Spleen (tissue), 7 donors: ENCODE data around the gene DNAJB14.

Experiments
- POLR2A ChIP-seq, 3 donors: fragments of 450-650 bp; IDR thresholded peaks; one replicate each; pipeline ENCODE4 v1.5.1; 2017; ENCODE audit warnings: antibody characterized with exemption in 3 of 3, mild to moderate bottlenecking in 1 of 3
- POLR2AphosphoS5 ChIP-seq, 3 donors: sonication (generic); formaldehyde crosslinking; IDR thresholded peaks; one replicate each; pipeline ENCODE4 v1.5.1; 2017; ENCODE audit warnings: antibody characterized with exemption in 3 of 3
- TF ChIP-seq, protein P1 (sequence below), 11 experiments: fragments of 200-600 bp in 7 of 11; fragments of 450-650 bp in 4 of 11; sonication (generic) in 4 of 11; IDR thresholded peaks in 8 of 11; conservative IDR thresholded peaks in 3 of 11; 1 replicate in 7 of 11; 2 replicates in 4 of 11; pipeline versions ENCODE4 v1.4.0 to v1.8.0; 2016 to 2021; ENCODE audit warnings: antibody characterized with exemption in 11 of 11, inconsistent platforms in 4 of 11, mild to moderate bottlenecking in 1 of 11
- donor health status: DM: no; HTN: no; CAD: no; lungs with moderate emphysema.
- donor health status: DM: no; HTN: no; CAD: no.
- donor health status: DM: no; HTN: no; CAD: no.

DNA sequence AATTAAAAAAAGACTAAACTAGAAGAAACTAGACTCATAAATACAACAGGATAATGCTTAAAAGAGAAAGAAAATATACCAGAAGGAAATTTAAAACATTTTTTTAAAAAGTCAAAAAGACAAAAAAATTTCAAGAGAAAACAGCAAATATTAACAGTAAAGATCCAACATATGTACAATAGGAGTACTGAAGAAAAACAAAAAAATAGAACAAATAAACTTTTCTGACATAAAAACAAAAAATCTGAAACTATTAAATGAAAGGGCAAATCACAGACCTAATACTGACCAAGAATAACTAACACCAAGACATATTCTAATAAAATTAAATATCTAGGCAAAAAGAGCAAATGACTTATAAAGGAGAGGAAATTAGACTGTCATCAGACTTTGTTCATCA, 11.5 kb downstream of the DNAJB14 start:
- TF ChIP-seq, protein P1, sequence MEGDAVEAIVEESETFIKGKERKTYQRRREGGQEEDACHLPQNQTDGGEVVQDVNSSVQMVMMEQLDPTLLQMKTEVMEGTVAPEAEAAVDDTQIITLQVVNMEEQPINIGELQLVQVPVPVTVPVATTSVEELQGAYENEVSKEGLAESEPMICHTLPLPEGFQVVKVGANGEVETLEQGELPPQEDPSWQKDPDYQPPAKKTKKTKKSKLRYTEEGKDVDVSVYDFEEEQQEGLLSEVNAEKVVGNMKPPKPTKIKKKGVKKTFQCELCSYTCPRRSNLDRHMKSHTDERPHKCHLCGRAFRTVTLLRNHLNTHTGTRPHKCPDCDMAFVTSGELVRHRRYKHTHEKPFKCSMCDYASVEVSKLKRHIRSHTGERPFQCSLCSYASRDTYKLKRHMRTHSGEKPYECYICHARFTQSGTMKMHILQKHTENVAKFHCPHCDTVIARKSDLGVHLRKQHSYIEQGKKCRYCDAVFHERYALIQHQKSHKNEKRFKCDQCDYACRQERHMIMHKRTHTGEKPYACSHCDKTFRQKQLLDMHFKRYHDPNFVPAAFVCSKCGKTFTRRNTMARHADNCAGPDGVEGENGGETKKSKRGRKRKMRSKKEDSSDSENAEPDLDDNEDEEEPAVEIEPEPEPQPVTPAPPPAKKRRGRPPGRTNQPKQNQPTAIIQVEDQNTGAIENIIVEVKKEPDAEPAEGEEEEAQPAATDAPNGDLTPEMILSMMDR (IDR thresholded peaks at IDR 0.05 in 8 of 11, conservative IDR thresholded peaks at IDR 0.05 in 3 of 11) = no peak
- TF ChIP-seq POLR2A (IDR thresholded peaks at IDR 0.05) = no peak
- no peak for TF ChIP-seq POLR2AphosphoS5 (IDR thresholded peaks at IDR 0.05)
